Stimulated activated CD4-positive, alpha-beta T cell treated with anti-CD3 and anti-CD28 coated beads, Interleukin-12 subunit alpha, Interleukin-12 subunit beta, amount 100 ng/mL, for 48 hours (primary cell): Measurements from ENCODE around the gene CHST2.
"Not testable (repeated sequence)": the region's sequence is repeated elsewhere in the genome, so short reads cannot be mapped to it uniquely, and the experiment has no call there.

Source experiments
- DNase-seq, 3 donors: peaks; one replicate each; pipeline ENCODE4 v3.0.0-alpha.2; 2020; ENCODE audit warnings: low read depth in 2 of 3, low spot score in 1 of 3

The CHST2 gene

DNA sequence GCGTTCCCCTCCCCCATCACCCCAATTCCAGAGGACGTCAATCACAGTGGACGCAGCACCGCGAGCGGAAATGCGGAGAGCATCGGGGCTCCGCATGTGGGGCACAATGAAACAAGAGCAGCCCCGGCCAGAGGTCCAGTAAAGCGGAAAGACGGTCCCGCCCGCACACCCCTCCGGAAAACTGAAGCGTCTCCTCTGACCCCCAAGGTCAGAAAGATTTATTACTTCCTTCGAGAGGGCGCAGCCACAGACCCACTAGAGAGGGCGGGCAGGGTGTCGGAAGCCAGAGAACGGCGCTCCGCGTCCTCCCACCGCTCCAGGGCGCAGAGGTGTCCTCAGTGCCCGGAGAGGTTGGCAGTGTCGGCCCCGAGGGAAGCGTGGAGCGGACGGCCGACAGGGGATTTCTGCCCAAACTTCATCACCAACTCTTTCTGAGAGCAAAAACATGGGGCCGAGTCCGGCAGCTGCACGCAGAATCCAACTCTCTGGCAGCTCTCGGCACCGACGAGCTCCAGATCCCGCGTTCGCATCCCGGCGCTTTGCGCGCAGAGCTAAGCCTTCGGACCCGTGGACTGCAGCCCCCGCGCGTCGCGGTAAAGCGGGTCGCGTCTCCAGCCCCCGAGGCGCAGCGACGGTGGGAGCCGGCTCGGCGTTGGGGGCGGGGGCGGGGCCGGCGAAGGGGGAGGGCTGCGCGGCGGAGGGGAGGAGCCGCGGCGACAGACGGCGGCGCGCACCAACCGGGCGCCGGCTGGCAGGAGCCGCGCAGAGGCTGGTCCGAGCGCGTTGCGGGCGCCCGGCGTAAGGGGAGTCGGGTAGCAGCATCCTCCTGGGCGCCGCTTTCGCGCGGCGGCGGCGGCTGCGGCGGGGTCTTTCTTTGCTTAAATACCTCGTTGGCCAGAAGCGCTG, at the start of gene CHST2:
Gene CHST2, plus strand, starts transcription at position 763 of the 906 bp plus-strand sequence. CDS start 1,046 bp downstream, outside the sequence.
- peak; percentile 37 to 68 (median 47) for DNase-seq

GRCh38 chr3:143070977-143071551, 48.5 kb upstream of the CHST2 start:
- DNase-seq = no peak

DNA sequence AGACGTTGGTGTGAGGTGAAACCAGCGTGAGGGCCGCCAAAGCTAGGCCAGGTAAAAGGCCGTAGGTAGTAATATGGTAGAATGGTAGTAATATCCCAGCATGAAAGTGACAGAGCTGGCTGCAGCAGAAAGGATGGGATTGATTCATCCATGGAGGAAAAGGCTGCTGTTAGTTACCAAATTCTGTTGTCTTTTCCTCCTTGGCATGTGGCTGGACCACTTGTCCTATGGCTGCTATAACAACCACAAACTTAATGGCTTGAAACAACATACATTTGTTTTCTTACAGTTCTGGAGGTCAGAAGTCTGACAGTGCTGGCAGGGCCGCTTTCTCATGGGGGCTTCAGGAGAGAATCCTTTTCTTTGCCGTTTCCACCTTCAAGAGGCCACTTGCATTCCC, 47.8 kb upstream of the CHST2 start:
- DNase-seq = no peak

GRCh38 chr3:143072298-143073020, 47.1 kb upstream of the CHST2 start:
- not testable (repeated sequence) for DNase-seq

DNA sequence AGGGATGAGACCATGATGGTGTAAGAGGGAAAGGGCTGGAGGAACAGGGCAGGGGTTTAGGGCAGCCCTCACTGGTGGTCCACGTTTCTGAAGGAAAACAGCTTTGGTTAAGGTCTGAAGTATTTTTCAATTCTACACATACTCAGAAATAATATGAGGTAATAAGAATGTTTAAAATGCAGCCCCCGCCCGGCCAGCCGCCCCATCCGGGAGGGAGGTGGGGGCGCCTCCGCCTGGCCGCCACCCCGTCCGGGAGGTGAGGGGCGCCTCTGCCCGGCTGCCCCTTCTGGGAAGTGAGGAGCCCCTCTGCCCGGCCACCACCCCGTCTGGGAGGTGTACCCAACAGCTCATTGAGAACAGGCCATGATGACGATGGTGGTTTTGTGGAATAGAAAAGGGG, 46.0 kb upstream of the CHST2 start:
- not testable (repeated sequence) for DNase-seq

DNA sequence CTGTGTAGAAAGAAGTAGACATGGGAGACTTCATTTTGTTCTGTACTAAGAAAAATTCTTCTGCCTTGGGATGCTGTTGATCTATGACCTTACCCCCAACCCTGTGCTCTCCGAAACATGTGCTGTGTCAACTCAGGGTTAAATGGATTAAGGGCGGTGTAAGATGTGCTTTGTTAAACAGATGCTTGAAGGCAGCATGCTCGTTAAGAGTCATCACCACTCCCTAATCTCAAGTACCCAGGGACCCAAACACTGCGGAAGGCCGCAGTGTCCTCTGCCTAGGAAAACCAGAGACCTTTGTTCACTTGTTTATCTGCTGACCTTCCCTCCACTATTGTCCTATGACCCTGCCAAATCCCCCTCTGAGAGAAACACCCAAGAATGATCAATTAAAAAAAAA, 45.6 kb upstream of the CHST2 start:
- DNase-seq = not testable (repeated sequence)

- no peak for DNase-seq
These were observed 40.7 kb upstream of the CHST2 start for GRCh38 chr3:143078883-143079282.

- no peak for DNase-seq
These were observed 39.4 kb upstream of the CHST2 start for GRCh38 chr3:143080196-143080595.

GRCh38 chr3:143081365-143081764, 38.2 kb upstream of the CHST2 start:
- no peak for DNase-seq

DNA sequence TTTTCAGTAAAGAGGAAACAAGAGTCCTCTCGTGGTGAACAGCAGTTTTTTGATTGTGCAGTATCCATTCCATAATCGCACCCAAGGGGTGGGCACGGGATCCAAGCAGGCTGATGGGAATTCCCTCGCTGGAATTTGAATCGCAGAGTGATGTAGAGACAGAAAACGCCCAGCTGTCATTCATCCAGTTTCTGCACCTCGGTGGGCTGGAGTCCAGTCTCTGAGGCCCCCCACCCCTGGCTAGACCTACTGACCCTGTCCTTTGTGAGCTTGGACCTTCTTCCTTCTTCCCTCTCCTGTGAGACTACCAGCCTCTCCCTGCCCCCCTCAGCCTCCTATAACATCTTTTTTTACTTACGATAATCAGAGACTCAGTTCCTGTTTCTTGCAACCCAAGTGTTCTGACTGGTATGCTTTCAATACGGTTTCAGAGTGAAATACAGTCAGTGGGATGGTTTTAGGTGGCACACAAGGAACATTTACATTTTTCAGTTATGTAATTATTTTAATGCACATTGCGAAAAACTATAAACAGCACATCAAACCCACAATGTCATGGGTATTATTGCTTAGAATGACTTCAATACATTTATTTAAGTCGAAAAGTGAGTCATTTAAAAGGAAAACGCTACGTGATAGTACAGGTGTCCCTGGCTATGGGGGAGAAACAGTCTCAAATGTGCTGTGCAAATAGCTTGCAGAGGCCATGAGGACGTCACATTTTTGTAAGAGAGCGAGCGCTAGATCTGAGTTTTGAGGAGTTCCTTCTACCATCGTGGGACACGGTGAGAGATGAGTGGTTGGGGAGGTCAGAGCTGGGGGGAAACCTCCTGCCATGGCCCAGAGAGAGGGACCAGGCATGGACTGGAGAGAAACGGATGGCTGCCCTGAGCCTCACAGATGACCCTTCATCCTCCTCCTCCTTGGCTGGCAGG, 37.5 kb upstream of the CHST2 start:
- DNase-seq = peak in 1 of 3 donors; percentile 15

- no peak for DNase-seq
These were observed 35.8 kb upstream of the CHST2 start for GRCh38 chr3:143083781-143084180.

DNA sequence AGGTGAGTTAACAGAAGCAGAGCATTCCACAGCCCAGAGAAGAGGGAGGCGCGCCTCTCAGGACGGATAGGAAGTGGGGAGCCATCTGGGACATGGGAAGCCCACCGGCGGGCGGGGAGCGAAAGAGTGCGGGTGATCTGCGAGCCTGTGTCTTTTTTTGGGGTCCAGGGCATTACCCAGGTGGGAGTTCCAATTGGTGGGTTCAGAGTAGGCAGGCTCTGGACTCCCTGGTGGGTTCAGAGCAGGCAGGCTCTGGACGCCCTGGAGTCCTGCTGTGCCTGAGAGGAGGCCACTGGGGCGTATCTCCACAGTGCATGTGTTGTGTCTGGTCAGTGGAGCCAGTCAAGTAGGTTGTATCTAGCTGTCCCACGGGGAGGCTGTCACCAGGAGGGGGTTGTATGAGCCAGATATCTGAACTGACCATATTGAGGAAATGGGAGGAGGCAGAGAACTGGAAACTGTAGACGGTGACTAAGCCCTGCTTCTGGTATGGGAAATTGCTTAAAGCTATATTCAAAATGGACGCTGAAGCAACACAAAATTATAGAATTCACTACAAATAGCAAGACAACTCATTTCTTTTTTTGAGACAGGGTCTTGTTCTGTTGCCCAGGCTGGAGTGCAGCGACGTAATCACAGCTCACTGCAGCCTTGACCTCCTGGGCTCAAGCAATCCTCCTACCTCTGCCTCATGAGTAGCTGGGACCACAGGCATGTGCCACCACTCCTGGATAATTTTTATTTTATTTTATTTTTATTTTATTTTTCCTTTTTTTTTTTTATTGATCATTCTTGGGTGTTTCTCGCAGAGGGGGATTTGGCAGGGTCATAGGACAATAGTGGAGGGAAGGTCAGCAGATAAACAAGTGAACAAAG, 34.5 kb upstream of the CHST2 start:
- no peak for DNase-seq

DNA sequence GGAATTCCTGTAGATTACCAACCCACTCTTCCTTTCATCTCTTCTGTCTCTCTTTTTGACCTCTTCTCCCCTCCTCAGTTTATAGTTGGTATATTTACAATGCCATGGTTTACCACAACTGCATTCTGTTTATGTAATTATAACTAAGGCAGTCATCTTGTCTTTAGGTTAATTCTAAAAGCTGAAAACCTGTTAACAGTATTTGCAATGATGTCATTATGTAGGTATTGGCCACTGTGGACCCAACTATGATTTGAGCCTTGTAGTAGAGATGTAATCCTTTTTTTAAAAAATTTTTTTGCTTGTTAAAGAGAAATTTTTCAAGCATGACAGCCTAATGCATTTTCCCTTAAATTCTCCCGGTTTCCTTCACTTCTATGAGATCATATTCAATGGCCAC, 30.7 kb upstream of the CHST2 start:
- no peak for DNase-seq

GRCh38 chr3:143089965-143090364, 29.6 kb upstream of the CHST2 start:
- DNase-seq = no peak

DNA sequence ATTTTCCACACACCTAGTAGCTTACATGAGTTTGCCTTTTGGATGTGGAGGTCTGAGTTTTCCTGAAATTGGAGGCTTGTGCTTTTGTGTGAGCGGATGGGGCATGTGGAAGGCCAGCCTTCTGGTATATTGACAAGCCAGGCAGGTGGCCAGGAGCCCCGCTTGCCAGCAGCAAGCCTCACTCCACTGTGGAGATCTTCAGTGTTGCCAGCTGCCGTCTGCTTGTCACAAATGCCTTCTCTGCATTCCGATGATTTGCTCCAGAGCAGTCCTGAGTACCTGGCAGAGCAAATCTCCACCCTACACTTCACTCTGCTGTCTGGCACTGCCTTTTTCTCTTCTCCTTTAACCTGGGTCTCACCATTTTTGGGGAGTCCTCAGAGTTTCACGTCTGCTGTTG, 29.1 kb upstream of the CHST2 start:
- DNase-seq = no peak

DNA sequence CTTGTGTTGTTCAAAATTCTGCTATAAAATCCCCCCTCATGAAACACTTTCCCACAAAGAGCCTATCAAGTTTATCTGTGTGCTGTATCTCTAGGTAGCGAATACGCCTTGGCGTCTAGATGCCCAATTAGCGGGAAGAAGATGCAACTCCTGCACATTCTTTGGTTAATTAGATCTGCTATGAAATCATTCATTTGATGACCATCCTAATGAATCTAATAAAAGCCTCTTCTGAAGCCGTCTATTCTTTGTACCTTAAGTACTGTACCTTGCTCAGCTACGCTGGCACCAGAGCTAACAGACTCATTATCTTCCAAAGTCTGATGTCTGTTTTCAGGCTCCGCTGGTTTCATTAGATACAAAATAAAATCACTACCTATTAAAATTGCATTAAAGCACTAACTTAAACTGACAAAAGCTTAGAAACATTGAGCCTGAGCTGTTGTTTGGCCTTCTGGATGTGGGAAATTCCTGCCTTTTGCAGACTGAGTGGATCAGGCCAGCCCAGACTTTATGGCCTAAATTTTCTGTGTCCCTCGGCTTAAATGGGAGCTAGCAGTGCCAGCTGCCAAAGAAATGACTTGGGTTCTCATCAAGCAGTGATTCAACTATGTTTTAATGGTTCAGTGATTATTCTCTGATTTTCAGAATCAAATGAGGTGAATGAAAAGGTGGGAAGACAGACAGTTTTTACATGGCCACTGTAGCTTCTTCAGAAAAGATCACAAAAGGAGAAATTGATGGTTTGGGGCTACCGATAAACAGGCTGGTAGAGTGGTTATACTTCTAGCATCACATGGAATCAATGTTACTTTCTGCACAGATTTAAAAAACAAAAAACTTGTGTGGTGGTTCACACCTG, 28.4 kb upstream of the CHST2 start:
- DNase-seq = no peak

- no peak for DNase-seq
These were observed 27.4 kb upstream of the CHST2 start for GRCh38 chr3:143092191-143092590.

DNA sequence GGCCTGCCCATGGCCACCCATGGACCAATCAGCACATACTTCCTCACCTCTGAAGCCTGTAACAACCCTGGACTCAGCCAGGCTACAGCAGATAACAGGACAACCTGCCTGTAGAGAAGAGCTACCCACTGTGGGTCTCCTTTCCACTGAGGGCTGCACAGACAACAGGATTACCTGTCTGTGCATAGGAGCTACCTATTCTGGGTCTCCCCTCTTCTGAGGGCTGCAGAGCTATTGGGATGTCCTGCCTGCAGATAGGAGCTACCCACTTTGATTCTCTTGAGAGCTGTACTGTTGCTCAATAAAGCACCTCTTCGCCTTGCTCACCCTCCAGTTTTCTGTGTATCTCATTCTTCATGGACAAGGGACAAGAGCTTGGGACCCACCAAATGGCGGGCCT, 23.8 kb upstream of the CHST2 start:
- no peak for DNase-seq
